Parathyroid adenoma (tissue), 2 donors: ENCODE results near the gene TMEM269.
"Not testable (repeated sequence)": the region's sequence is repeated elsewhere in the genome, so short reads cannot be mapped to it uniquely, and the experiment has no call there.

Source experiments
- H2AFZ ChIP-seq: fragments of 300-600 bp; sonication (generic); one replicate; pipeline ENCODE4 v1.7.0; 2017; ENCODE audit warnings: antibody characterized with exemption, mild to moderate bottlenecking
- H3K27ac ChIP-seq: fragments of 300-600 bp; sonication (generic); one replicate; pipeline ENCODE4 v1.7.0; 2017
- H3K27me3 ChIP-seq: fragments of 300-600 bp; sonication (generic); one replicate; pipeline ENCODE4 v1.7.0; 2017; ENCODE audit warnings: low read length; ENCODE audit not compliant: control insufficient read depth, insufficient read depth
- H3K36me3 ChIP-seq: fragments of 300-600 bp; sonication (generic); one replicate; pipeline ENCODE4 v1.7.0; 2017; ENCODE audit warnings: low read length; ENCODE audit not compliant: control insufficient read depth, insufficient read depth
- H3K4me1 ChIP-seq: fragments of 300-600 bp; sonication (generic); one replicate; pipeline ENCODE4 v1.7.0; 2017; ENCODE audit warnings: control low read depth
- H3K4me2 ChIP-seq: fragments of 300-600 bp; sonication (generic); one replicate; pipeline ENCODE4 v1.7.0; 2017; ENCODE audit warnings: low read length
- H3K4me3 ChIP-seq: fragments of 300-600 bp; sonication (generic); one replicate; pipeline ENCODE4 v1.7.0; 2017; ENCODE audit warnings: low read depth, low read length
- H3K79me2 ChIP-seq: fragments of 300-600 bp; sonication (generic); one replicate; pipeline ENCODE4 v1.7.0; 2017; ENCODE audit warnings: control low read depth
- H3K9ac ChIP-seq: fragments of 300-600 bp; sonication (generic); one replicate; pipeline ENCODE4 v1.7.0; 2017; ENCODE audit warnings: mild to moderate bottlenecking
- H3K9me3 ChIP-seq: fragments of 300-600 bp; sonication (generic); one replicate; pipeline ENCODE4 v1.7.0; 2017; ENCODE audit warnings: low read length; ENCODE audit not compliant: control insufficient read depth
- TF ChIP-seq, protein P1 (sequence below): fragments of 300-600 bp; sonication (generic); IDR thresholded peaks from one replicate; pipeline ENCODE4 v1.7.0; 2017; ENCODE audit warnings: antibody characterized with exemption, mild to moderate bottlenecking
- donor health status: primary hyperparathyroidism.

The TMEM269 gene

DNA sequence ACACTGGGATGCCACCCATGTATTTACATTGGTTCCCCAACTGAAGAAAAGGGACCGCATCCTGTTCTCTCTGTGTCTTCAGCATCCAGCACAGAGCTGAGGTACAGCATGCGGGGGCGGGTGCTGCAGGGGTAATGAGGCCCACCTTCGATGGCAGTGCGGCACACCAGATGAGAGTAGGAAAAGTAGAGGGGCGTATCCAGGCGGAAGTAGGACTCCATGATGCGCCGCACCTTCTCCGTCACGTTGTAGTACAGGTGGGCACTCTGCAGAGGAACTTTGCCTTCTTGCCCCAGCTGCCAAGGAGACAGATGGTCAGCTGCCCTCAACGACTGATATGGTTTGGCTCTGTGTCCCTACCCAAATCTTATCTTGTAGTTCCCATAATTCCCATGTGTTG lies 34.8 kb upstream of the TMEM269 start:
- Histone ChIP-seq H3K9me3 (no peaks in the 10 kb centered on the region), H3K4me2 (no peak overlapping the region), H2AFZ (no peak overlapping the region), H3K36me3 (no peaks in the 10 kb centered on the region), H3K4me1 (no peaks in the 10 kb centered on the region), H3K27me3 (no peaks in the 10 kb centered on the region), H3K79me2 (no peaks in the 10 kb centered on the region), H3K9ac (no peak overlapping the region), H3K27ac (no peak overlapping the region), H3K4me3 (no peak overlapping the region)
- TF ChIP-seq, protein P1, sequence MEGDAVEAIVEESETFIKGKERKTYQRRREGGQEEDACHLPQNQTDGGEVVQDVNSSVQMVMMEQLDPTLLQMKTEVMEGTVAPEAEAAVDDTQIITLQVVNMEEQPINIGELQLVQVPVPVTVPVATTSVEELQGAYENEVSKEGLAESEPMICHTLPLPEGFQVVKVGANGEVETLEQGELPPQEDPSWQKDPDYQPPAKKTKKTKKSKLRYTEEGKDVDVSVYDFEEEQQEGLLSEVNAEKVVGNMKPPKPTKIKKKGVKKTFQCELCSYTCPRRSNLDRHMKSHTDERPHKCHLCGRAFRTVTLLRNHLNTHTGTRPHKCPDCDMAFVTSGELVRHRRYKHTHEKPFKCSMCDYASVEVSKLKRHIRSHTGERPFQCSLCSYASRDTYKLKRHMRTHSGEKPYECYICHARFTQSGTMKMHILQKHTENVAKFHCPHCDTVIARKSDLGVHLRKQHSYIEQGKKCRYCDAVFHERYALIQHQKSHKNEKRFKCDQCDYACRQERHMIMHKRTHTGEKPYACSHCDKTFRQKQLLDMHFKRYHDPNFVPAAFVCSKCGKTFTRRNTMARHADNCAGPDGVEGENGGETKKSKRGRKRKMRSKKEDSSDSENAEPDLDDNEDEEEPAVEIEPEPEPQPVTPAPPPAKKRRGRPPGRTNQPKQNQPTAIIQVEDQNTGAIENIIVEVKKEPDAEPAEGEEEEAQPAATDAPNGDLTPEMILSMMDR, result no peak

GRCh38 chr1:42751511-42752070 lies 33.2 kb upstream of the TMEM269 start:
- H3K9me3 ChIP-seq, H3K4me3 ChIP-seq, H3K27me3 ChIP-seq, H3K27ac ChIP-seq, H3K4me2 ChIP-seq, H3K9ac ChIP-seq, H3K36me3 ChIP-seq, H3K4me1 ChIP-seq, H3K79me2 ChIP-seq, H2AFZ ChIP-seq: not testable (repeated sequence)

DNA sequence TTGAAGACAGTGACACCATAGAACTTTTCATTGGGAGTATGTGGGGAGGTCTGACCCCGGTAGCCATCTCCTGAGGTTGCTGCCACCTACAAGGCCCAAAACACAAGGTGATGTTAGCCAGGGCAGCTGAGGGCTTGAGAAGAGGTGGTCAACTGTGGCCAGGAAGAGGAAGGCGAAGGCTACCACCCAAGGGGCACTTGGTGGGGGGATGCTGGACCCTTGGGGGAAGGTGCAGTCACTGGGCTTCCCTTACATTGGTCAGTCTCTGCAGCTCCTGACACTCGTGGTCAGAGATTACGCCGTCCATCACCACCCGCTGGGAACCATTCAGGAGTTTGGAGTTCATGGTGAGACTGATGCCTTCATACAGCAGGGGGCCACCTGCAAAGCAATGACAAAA lies 32.5 kb upstream of the TMEM269 start:
- no peaks in the 10 kb centered on the region for H3K27me3 ChIP-seq
- no peaks in the 10 kb centered on the region for H3K4me1 ChIP-seq
- H3K4me2 ChIP-seq, result no peak overlapping the region
- no peak overlapping the region for H3K9ac ChIP-seq
- TF ChIP-seq, protein P1, result no peak
- no peaks in the 10 kb centered on the region for H3K9me3 ChIP-seq
- H2AFZ ChIP-seq, result no peak overlapping the region
- no peaks in the 10 kb centered on the region for H3K79me2 ChIP-seq
- no peaks in the 10 kb centered on the region for H3K36me3 ChIP-seq
- H3K27ac ChIP-seq, result no peak overlapping the region
- H3K4me3 ChIP-seq, result no peak overlapping the region

DNA sequence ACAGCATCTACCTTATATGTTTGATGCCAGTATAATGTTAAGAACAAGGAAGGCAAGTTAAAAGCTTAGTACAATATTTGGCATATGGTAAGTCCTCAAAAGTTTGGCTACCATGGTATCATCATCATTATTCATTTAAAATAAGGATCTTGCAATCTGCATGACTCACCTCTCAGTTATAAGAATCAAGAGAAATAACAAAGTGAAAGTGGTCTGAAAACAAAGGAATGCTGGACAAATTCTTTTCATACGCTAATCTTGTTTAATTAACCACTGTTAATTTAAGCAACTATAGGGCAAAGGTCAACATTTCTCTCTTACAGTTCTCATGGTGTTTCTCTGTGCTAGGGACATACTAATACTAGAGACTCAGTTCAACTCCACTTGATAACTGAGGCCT lies 31.7 kb upstream of the TMEM269 start:
- Histone ChIP-seq H3K36me3 (no peaks in the 10 kb centered on the region), H3K9me3 (no peaks in the 10 kb centered on the region), H3K79me2 (no peaks in the 10 kb centered on the region), H3K27ac (no peak overlapping the region), H2AFZ (no peak overlapping the region), H3K4me2 (no peak overlapping the region), H3K27me3 (no peaks in the 10 kb centered on the region), H3K4me1 (no peaks in the 10 kb centered on the region), H3K4me3 (no peak overlapping the region), H3K9ac (no peak overlapping the region)
- TF ChIP-seq, protein P1, result no peak

- Histone ChIP-seq H3K36me3 (no peaks in the 10 kb centered on the region), H2AFZ (no peak overlapping the region), H3K27me3 (no peaks in the 10 kb centered on the region), H3K27ac (no peak overlapping the region), H3K4me3 (no peak overlapping the region), H3K4me2 (no peak overlapping the region), H3K9ac (no peak overlapping the region), H3K9me3 (no peaks in the 10 kb centered on the region), H3K79me2 (no peaks in the 10 kb centered on the region), H3K4me1 (no peaks in the 10 kb centered on the region)
- TF ChIP-seq, protein P1, result peak; percentile 62
Measured at GRCh38 chr1:42756956-42757891, 27.6 kb upstream of the TMEM269 start.
